ENCODE results near the gene C1R. TPM values are rescaled to one million over a fixed set of nuclear protein-coding genes. Genes with fewer than 3 reads are reported as not detected.

Gene C1R
- total RNA-seq, 1 donor from 2014 or later: 76.2 TPM

GRCh38 chr12:7031306-7031705 lies 60.9 kb downstream of the C1R start:
- ATAC-seq: no peak

Other genes with a start within 250 kb of the C1R start
- 13.9 TPM for gene CDCA3, start 241.2 kb downstream of the C1R start, total RNA-seq
- 91.1 TPM for gene USP5, start 240.3 kb downstream of the C1R start, total RNA-seq
- 629 TPM for gene TPI1, start 224.9 kb downstream of the C1R start, total RNA-seq
- 6.4 TPM for gene SPSB2, start 219.1 kb downstream of the C1R start, total RNA-seq
- 3.2 TPM for gene LRRC23, start 187.6 kb downstream of the C1R start, total RNA-seq
- gene ENO2, start 177.9 kb downstream of the C1R start, total RNA-seq: 3.7 TPM
- gene ATN1, start 164.5 kb downstream of the C1R start, total RNA-seq: 29.1 TPM
- not detected for gene RNU7-1, start 148.6 kb downstream of the C1R start, total RNA-seq
- gene C12orf57, start 148.4 kb downstream of the C1R start, total RNA-seq: 84.0 TPM
- 17.8 TPM for gene PTPN6, start 141.1 kb downstream of the C1R start, total RNA-seq
- gene PHB2, start 121.8 kb downstream of the C1R start, total RNA-seq: 221 TPM
- 53.9 TPM for gene EMG1, start 121.5 kb downstream of the C1R start, total RNA-seq
- gene LPCAT3, start 74.0 kb downstream of the C1R start, total RNA-seq: 40.3 TPM
- 36.5 TPM for gene C1S, start 31.7 kb downstream of the C1R start, total RNA-seq
- 22.7 TPM for gene C1RL, start 16.8 kb upstream of the C1R start, total RNA-seq
- 0.76 TPM for gene RBP5, start 36.4 kb upstream of the C1R start, total RNA-seq
- gene CLSTN3, start 37.9 kb upstream of the C1R start, total RNA-seq: 12.8 TPM
- 21.6 TPM for gene PEX5, start 97.2 kb upstream of the C1R start, total RNA-seq
- not detected for gene ACSM4, start 211.6 kb upstream of the C1R start, total RNA-seq

All from esophagus mucosa (tissue), 1 donor.